Progenitor cell of endocrine pancreas (in vitro differentiated cells): ENCODE measurements around the gene CALML5. TPM values are rescaled to one million over a fixed set of nuclear protein-coding genes. Genes with fewer than 3 reads are reported as not detected.

Source experiments
- DNase-seq: peaks from one replicate; pipeline ENCODE4 v3.0.0; 2021; ENCODE audit warnings: low spot score; ENCODE audit not compliant: unreplicated experiment
- H3K27ac Mint-ChIP-seq: 2 replicates; pipeline ENCODE4 v1.8.0; 2021; ENCODE audit warnings: mild to moderate bottlenecking, moderate library complexity, mixed read lengths
- H3K27me3 Mint-ChIP-seq: 2 replicates; pipeline ENCODE4 v1.8.0; 2021; ENCODE audit warnings: mixed read lengths
- H3K36me3 Mint-ChIP-seq: 2 replicates; pipeline ENCODE4 v1.8.0; 2022; ENCODE audit warnings: mixed read lengths; ENCODE audit not compliant: insufficient read depth
- H3K4me1 Mint-ChIP-seq: 2 replicates; pipeline ENCODE4 v1.8.0; 2021; ENCODE audit warnings: low read depth, mixed read lengths
- H3K4me3 Mint-ChIP-seq: 2 replicates; pipeline ENCODE4 v1.8.0; 2021; ENCODE audit warnings: low read depth, mild to moderate bottlenecking, moderate library complexity, mixed read lengths
- H3K9me3 Mint-ChIP-seq: 2 replicates; pipeline ENCODE4 v1.8.0; 2021; ENCODE audit warnings: low read depth, mixed read lengths
- total RNA-seq: library from RNA; stranded (reverse); gene quantifications from 2 replicates; pipeline ENCODE4 v1.2.1, GENCODE V29; 2021
- TF ChIP-seq, protein P1 (sequence below): fragments of 200-600 bp; sonication (generic); IDR thresholded peaks from one replicate; pipeline ENCODE4 v1.5.0; 2021; ENCODE audit warnings: antibody characterized with exemption, mild to moderate bottlenecking; ENCODE audit not compliant: unreplicated experiment

Gene CALML5
- total RNA-seq, 1 donor from 2014 or later, result not detected

GRCh38 chr10:5490032-5490431 is 9.3 kb downstream of the CALML5 start:
- no peak for DNase-seq
- peaks cover 23% of the 10 kb centered on the region for H3K4me1 Mint-ChIP-seq
- no peak overlapping the region for H3K4me3 Mint-ChIP-seq
- peaks cover 2% of the 10 kb centered on the region for H3K9me3 Mint-ChIP-seq
- TF ChIP-seq, protein P1, sequence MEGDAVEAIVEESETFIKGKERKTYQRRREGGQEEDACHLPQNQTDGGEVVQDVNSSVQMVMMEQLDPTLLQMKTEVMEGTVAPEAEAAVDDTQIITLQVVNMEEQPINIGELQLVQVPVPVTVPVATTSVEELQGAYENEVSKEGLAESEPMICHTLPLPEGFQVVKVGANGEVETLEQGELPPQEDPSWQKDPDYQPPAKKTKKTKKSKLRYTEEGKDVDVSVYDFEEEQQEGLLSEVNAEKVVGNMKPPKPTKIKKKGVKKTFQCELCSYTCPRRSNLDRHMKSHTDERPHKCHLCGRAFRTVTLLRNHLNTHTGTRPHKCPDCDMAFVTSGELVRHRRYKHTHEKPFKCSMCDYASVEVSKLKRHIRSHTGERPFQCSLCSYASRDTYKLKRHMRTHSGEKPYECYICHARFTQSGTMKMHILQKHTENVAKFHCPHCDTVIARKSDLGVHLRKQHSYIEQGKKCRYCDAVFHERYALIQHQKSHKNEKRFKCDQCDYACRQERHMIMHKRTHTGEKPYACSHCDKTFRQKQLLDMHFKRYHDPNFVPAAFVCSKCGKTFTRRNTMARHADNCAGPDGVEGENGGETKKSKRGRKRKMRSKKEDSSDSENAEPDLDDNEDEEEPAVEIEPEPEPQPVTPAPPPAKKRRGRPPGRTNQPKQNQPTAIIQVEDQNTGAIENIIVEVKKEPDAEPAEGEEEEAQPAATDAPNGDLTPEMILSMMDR, result no peak
- peaks cover 2% of the 10 kb centered on the region for H3K36me3 Mint-ChIP-seq
- no peak overlapping the region for H3K27ac Mint-ChIP-seq
- peaks cover 14% of the 10 kb centered on the region for H3K27me3 Mint-ChIP-seq

DNA sequence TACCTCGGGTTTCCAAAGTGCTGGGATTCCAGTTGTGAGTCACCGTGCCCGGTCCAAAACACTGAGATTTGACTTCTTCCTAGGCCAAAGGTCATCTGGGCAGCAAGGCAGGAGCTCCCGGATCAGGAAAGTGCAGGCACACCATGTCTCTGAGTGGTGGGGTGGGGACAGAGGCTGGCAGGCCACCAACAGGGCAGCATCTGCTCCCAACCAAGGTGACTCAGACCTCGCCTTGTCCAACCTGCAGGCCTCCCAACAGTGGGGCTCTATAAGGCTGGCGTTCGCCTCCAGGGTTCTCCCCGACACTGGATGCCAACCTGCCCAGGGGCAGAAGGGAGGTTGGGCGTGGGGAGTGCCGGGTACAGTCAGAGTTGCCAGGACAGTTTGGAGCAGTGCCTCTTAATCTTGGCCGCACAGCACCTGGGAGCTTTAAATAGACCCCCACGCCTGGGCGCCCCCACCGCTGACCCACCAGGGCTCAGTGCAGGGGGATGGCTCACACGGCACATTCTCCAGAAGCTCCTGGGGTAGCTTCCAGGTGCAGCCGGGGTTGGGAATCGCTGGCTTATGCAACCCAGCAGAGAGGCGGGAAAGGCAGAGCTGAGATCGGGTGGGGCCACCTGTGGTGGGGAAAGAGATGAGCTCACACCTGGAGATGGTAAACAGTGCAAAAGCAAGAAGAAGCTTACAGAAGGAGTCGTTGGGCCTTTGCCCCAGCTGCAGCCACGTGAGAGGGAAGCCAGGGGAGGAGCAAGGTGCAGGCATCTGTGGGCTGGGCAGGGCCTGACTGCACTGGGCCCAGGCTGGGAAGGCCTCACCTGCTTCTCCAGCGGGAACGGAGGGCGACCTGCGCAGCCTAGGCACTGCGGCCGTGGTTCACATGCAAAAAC is 10.9 kb downstream of the CALML5 start:
- TF ChIP-seq, protein P1, result no peak
- Mint-ChIP-seq H3K36me3 (peaks cover 2% of the 10 kb centered on the region), H3K4me1 (peaks cover 14% of the 10 kb centered on the region), H3K27me3 (peaks cover 14% of the 10 kb centered on the region), H3K27ac (no peak overlapping the region), H3K9me3 (peaks cover 2% of the 10 kb centered on the region), H3K4me3 (no peak overlapping the region)
- DNase-seq, result no peak

DNA sequence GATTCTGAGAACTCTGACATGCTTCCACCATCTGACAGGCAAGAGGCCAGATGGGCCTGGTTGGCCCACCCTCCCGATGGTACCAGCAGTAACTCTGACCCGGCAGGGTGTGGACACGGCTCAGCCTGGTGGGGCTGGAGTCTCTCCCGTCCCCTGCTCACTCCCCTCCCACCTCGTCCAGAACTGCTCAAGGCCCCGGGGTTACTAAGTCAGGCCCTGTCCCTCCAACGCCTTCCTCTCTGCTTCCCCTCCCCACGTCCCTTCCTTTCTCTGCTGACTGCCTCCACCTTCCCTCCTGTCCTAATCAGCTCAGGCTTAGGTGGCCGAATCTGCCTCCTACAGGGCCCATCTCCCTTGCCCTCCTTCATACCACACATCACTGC is 12.5 kb downstream of the CALML5 start:
- H3K36me3 Mint-ChIP-seq, result no peaks in the 10 kb centered on the region
- H3K27me3 Mint-ChIP-seq, result peaks cover 21% of the 10 kb centered on the region
- no peak for DNase-seq
- TF ChIP-seq, protein P1, result no peak
- H3K4me1 Mint-ChIP-seq, result peaks cover 5% of the 10 kb centered on the region
- no peak overlapping the region for H3K27ac Mint-ChIP-seq
- no peak overlapping the region for H3K4me3 Mint-ChIP-seq
- H3K9me3 Mint-ChIP-seq, result no peaks in the 10 kb centered on the region

GRCh38 chr10:5485948-5486852 is 13.2 kb downstream of the CALML5 start:
- TF ChIP-seq, protein P1, result no peak
- H3K9me3 Mint-ChIP-seq, result no peaks in the 10 kb centered on the region
- no peaks in the 10 kb centered on the region for H3K36me3 Mint-ChIP-seq
- peaks cover 25% of the 10 kb centered on the region for H3K27me3 Mint-ChIP-seq
- no peak overlapping the region for H3K27ac Mint-ChIP-seq
- no peak overlapping the region for H3K4me3 Mint-ChIP-seq
- peaks cover 5% of the 10 kb centered on the region for H3K4me1 Mint-ChIP-seq
- DNase-seq, result no peak

DNA sequence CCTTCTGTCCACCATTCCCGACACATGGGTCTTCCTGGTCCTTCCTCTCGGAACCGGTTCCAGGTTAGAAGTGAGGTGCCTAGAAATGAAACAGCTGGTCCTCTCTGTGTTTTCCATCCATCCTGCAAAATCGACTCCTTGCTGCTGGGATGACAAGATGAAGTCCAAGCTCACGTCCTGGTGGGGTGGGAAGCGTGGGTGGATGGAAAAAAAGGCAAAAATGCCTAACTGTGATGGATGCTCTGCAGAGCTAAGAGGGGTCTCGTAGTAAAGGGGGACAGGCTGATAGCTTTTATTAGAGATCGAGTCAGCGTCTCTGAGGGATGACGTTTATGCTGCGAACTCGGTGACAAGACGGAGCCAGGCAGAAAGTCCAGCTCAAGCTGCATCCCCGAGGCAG is 14.1 kb downstream of the CALML5 start:
- DNase-seq, result no peak

More for the DNA sequence above, 14.1 kb downstream of the CALML5 start:
- peaks cover 28% of the 10 kb centered on the region for H3K27me3 Mint-ChIP-seq
- TF ChIP-seq, protein P1, result no peak
- H3K4me1 Mint-ChIP-seq, result peaks cover 5% of the 10 kb centered on the region
- no peaks in the 10 kb centered on the region for H3K36me3 Mint-ChIP-seq
- H3K9me3 Mint-ChIP-seq, result no peaks in the 10 kb centered on the region
- no peak overlapping the region for H3K4me3 Mint-ChIP-seq
- H3K27ac Mint-ChIP-seq, result no peak overlapping the region
